CD4-positive, alpha-beta T cell treated with Interleukin-4 for 4 hours (primary cell): Measurements from ENCODE around the gene UGDH.

Experiments
- DNase-seq: peaks from one replicate; pipeline ENCODE4 v3.0.0-alpha.2; 2020

UGDH gene

GRCh38 chr4:39451423-39452023, 75.7 kb downstream of the UGDH start:
- DNase-seq = no peak

- no peak for DNase-seq
These were observed 76.6 kb downstream of the UGDH start for GRCh38 chr4:39450618-39451017.
